ENCODE measurements around the gene PVALEF.

PVALEF gene

GRCh38 chr17:81229666-81229920, 64.3 kb downstream of the PVALEF start:
- ChIA-PET POLR2A (interaction anchor here (2.0 kb wide), 1 partner anchor 9 kb away, joined by 11 read pairs; the partner anchor contains the start of genes NDUFAF8 and TEPSIN), CTCF (interaction anchor here (1.4 kb wide), 1 partner anchor 9 kb away, joined by 4 read pairs; the partner anchor contains the start of genes NDUFAF8 and TEPSIN)
- TF ChIP-seq HDGF (IDR thresholded peaks at IDR 0.05; ENCODE audit: borderline replicate concordance): no peak
- no peak for TF ChIP-seq FOXM1 (IDR thresholded peaks at IDR 0.05; ENCODE audit: borderline replicate concordance)
- TF ChIP-seq NFRKB (IDR thresholded peaks at IDR 0.05): no peak
- TF ChIP-seq TARDBP (IDR thresholded peaks at IDR 0.05): no peak
- no peak for TF ChIP-seq LEF1 (IDR thresholded peaks at IDR 0.05; ENCODE audit: borderline replicate concordance)
- TF ChIP-seq CTBP1 (IDR thresholded peaks at IDR 0.05; ENCODE audit: borderline replicate concordance): no peak
- no peak for TF ChIP-seq SP1 (IDR thresholded peaks at IDR 0.05)
- no peak for TF ChIP-seq SUZ12 (IDR thresholded peaks at IDR 0.05)
- TF ChIP-seq ZNF384 (IDR thresholded peaks at IDR 0.05): no peak
- no peak for TF ChIP-seq ARNT (IDR thresholded peaks at IDR 0.05)
- no peak for TF ChIP-seq BHLHE40 (IDR thresholded peaks at IDR 0.05; ENCODE audit: borderline replicate concordance)
- no peak for TF ChIP-seq FOXK2 (IDR thresholded peaks at IDR 0.05)
- DNase-seq (ENCODE audit: extremely low spot score): no peak

GRCh38 chr17:81230043-81230820, 64.9 kb downstream of the PVALEF start:
- CTCF ChIA-PET: interaction anchor here (0.6 to 1.4 kb wide), 3 partner anchors 9 to 88 kb away, joined by 3 to 4 read pairs (median 3); partner anchors contain the start of genes NDUFAF8 and TEPSIN

GRCh38 chr17:81231121-81231645, 65.9 kb downstream of the PVALEF start:
- no peak for DNase-seq (ENCODE audit: extremely low spot score)
- ChIA-PET POLR2A (interaction anchor here (2.0 kb wide), 1 partner anchor 8 kb away, joined by 11 read pairs; the partner anchor contains the start of genes NDUFAF8 and TEPSIN), CTCF (interaction anchor here (1.2 to 1.6 kb wide), 3 partner anchors 8 to 89 kb away, joined by 3 to 5 read pairs (median 4); partner anchors contain the start of genes NDUFAF8 and TEPSIN)
- TF ChIP-seq TARDBP (IDR thresholded peaks at IDR 0.05) (no peak; the same call in 1 of the 2 replicates), L3MBTL2 (conservative IDR thresholded peaks at IDR 0.05) (no peak), FOXK2 (IDR thresholded peaks at IDR 0.05) (no peak), ZNF384 (IDR thresholded peaks at IDR 0.05) (no peak), HDGF (IDR thresholded peaks at IDR 0.05; ENCODE audit: borderline replicate concordance) (no peak), SUZ12 (IDR thresholded peaks at IDR 0.05) (no peak), NFRKB (IDR thresholded peaks at IDR 0.05) (no peak), ARNT (IDR thresholded peaks at IDR 0.05) (no peak), LEF1 (IDR thresholded peaks at IDR 0.05; ENCODE audit: borderline replicate concordance) (no peak), BHLHE40 (IDR thresholded peaks at IDR 0.05; ENCODE audit: borderline replicate concordance) (no peak), SP1 (IDR thresholded peaks at IDR 0.05) (no peak)

More at GRCh38 chr17:81230043-81230820, 64.9 kb downstream of the PVALEF start:
- POLR2A ChIA-PET: interaction anchor here (2.0 kb wide), 1 partner anchor 9 kb away, joined by 11 read pairs; the partner anchor contains the start of genes NDUFAF8 and TEPSIN
- peak; percentile 63 for DNase-seq (ENCODE audit: extremely low spot score)
- TF ChIP-seq CTBP1 (IDR thresholded peaks at IDR 0.05; ENCODE audit: borderline replicate concordance) (no peak), L3MBTL2 (conservative IDR thresholded peaks at IDR 0.05) (no peak), HDGF (IDR thresholded peaks at IDR 0.05; ENCODE audit: borderline replicate concordance) (0 out of 2 replicates have a peak, but pooled peaks have one; percentile 28)

GRCh38 chr17:81231766-81232581, 66.7 kb downstream of the PVALEF start:
- ChIA-PET POLR2A (interaction anchor here (3.4 kb wide), 1 partner anchor 9 kb away, joined by 13 read pairs; the partner anchor contains the start of gene CEP131), CTCF (interaction anchor here (1.6 kb wide), 1 partner anchor 89 kb away, joined by 5 read pairs; no protein-coding TSS in a partner anchor)
- no peak for DNase-seq (ENCODE audit: extremely low spot score)
- TF ChIP-seq TARDBP (IDR thresholded peaks at IDR 0.05) (no peak), L3MBTL2 (conservative IDR thresholded peaks at IDR 0.05) (no peak), ELF4 (IDR thresholded peaks at IDR 0.05) (no peak), SP1 (IDR thresholded peaks at IDR 0.05) (no peak), NFRKB (IDR thresholded peaks at IDR 0.05) (no peak), HDGF (IDR thresholded peaks at IDR 0.05; ENCODE audit: borderline replicate concordance) (no peak), CTBP1 (IDR thresholded peaks at IDR 0.05; ENCODE audit: borderline replicate concordance) (no peak), SUZ12 (IDR thresholded peaks at IDR 0.05) (no peak), PKNOX1 (IDR thresholded peaks at IDR 0.05) (no peak), ARNT (IDR thresholded peaks at IDR 0.05) (no peak), FOXK2 (IDR thresholded peaks at IDR 0.05) (no peak), LEF1 (IDR thresholded peaks at IDR 0.05; ENCODE audit: borderline replicate concordance) (no peak), FOXA1 (IDR thresholded peaks at IDR 0.05) (no peak), ZNF384 (IDR thresholded peaks at IDR 0.05) (no peak), FOXM1 (IDR thresholded peaks at IDR 0.05; ENCODE audit: borderline replicate concordance) (no peak), BHLHE40 (IDR thresholded peaks at IDR 0.05; ENCODE audit: borderline replicate concordance) (no peak)

Data from HEK293T (cell line).